SK-N-SH treated with all-trans-retinoic acid at 6 μM for 48 hours (cell line): ENCODE results near the gene CDC14A.
"Not testable (repeated sequence)": the region's sequence is repeated elsewhere in the genome, so short reads cannot be mapped to it uniquely, and the experiment has no call there.

ENCODE experiments used
- ATAC-seq: fragments of 200-7000 bp; cut with Tn5 transposase; 3 replicates; pipeline ENCODE4 v1.9.1; 2020; ENCODE audit warnings: mild to moderate bottlenecking, moderate library complexity
- ARNTL ChIP-seq: fragments of 450-650 bp; formaldehyde crosslinking; IDR thresholded peaks from 2 replicates; pipeline ENCODE4 v1.5.0; 2020; ENCODE audit warnings: low read depth, mild to moderate bottlenecking, moderate library complexity, borderline replicate concordance
- BACH2 ChIP-seq: fragments of 250-450 bp; sonication (Bioruptor Pico); IDR thresholded peaks from 2 replicates; pipeline ENCODE4 v1.9.0; 2021; ENCODE audit warnings: mild to moderate bottlenecking, borderline replicate concordance
- CREB5 ChIP-seq: fragments of 250-450 bp; sonication (Bioruptor Pico); IDR thresholded peaks from 2 replicates; pipeline ENCODE4 v1.5.1; 2020; ENCODE audit warnings: low read depth, mild to moderate bottlenecking, moderate library complexity
- CSDC2 ChIP-seq: fragments of 250-450 bp; sonication (Bioruptor Pico); IDR thresholded peaks from 2 replicates; pipeline ENCODE4 v1.5.0; 2020; ENCODE audit warnings: mild to moderate bottlenecking, moderate library complexity
- ESRRG ChIP-seq: fragments of 250-450 bp; sonication (Bioruptor Pico); IDR thresholded peaks from 2 replicates; pipeline ENCODE4 v1.6.1; 2021; ENCODE audit warnings: mild to moderate bottlenecking
- GLIS3 ChIP-seq: fragments of 250-450 bp; sonication (Bioruptor Pico); IDR thresholded peaks from 2 replicates; pipeline ENCODE4 v1.5.0; 2020; ENCODE audit warnings: mild to moderate bottlenecking, moderate library complexity
- ISL1 ChIP-seq: fragments of 250-450 bp; sonication (Bioruptor Pico); IDR thresholded peaks from 2 replicates; pipeline ENCODE4 v2.1.2; 2022; ENCODE audit warnings: mild to moderate bottlenecking, moderate library complexity
- OSR1 ChIP-seq: fragments of 250-450 bp; sonication (Bioruptor Pico); IDR thresholded peaks from 2 replicates; pipeline ENCODE4 v1.8.0; 2022; ENCODE audit warnings: moderate library complexity, mild to moderate bottlenecking, inconsistent platforms
- PATZ1 ChIP-seq: fragments of 250-450 bp; sonication (Bioruptor Pico); IDR thresholded peaks from 2 replicates; pipeline ENCODE4 v1.8.0; 2020; ENCODE audit warnings: mild to moderate bottlenecking, moderate library complexity, borderline replicate concordance
- POU6F1 ChIP-seq: fragments of 250-450 bp; sonication (Bioruptor Pico); IDR thresholded peaks from 2 replicates; pipeline ENCODE4 v1.8.0; 2021; ENCODE audit warnings: low read depth, mild to moderate bottlenecking, moderate library complexity, borderline replicate concordance
- PPARA ChIP-seq: fragments of 250-450 bp; sonication (Bioruptor Pico); IDR thresholded peaks from 2 replicates; pipeline ENCODE4 v1.5.0; 2020; ENCODE audit warnings: mild to moderate bottlenecking, borderline replicate concordance
- RARB ChIP-seq: fragments of 250-450 bp; sonication (Bioruptor Pico); IDR thresholded peaks from 2 replicates; pipeline ENCODE4 v1.8.0; 2021; ENCODE audit warnings: mild to moderate bottlenecking, moderate library complexity
- SNAI2 ChIP-seq: fragments of 250-450 bp; sonication (Bioruptor Pico); IDR thresholded peaks from 2 replicates; pipeline ENCODE4 v1.5.0; 2020; ENCODE audit warnings: mild to moderate bottlenecking, moderate library complexity
- TCF4 ChIP-seq: fragments of 250-450 bp; sonication (Bioruptor Pico); IDR thresholded peaks from 2 replicates; pipeline ENCODE4 v1.8.0; 2021; ENCODE audit warnings: mild to moderate bottlenecking, moderate library complexity, borderline replicate concordance
- TOX ChIP-seq: fragments of 250-450 bp; sonication (Bioruptor Pico); IDR thresholded peaks from 2 replicates; pipeline ENCODE4 v1.8.0; 2021; ENCODE audit warnings: mild to moderate bottlenecking, moderate library complexity, borderline replicate concordance
- ZC3H10 ChIP-seq: fragments of 250-450 bp; sonication (Bioruptor Pico); IDR thresholded peaks from 2 replicates; pipeline ENCODE4 v1.5.1; 2021; ENCODE audit warnings: mild to moderate bottlenecking, moderate library complexity
- ZFP3 ChIP-seq: fragments of 250-450 bp; sonication (Bioruptor Pico); IDR thresholded peaks from 2 replicates; pipeline ENCODE4 v1.5.0; 2020; ENCODE audit warnings: mild to moderate bottlenecking, moderate library complexity
- ZNF565 ChIP-seq: fragments of 450-650 bp; formaldehyde crosslinking; conservative IDR thresholded peaks from 2 replicates; pipeline ENCODE4 v1.5.0; 2020; ENCODE audit warnings: low read depth, mild to moderate bottlenecking, moderate library complexity
- ZNF70 ChIP-seq: fragments of 450-650 bp; formaldehyde crosslinking; IDR thresholded peaks from 2 replicates; pipeline ENCODE4 v1.5.0; 2020; ENCODE audit warnings: mild to moderate bottlenecking, moderate library complexity
- ZNF8 ChIP-seq: fragments of 450-650 bp; formaldehyde crosslinking; IDR thresholded peaks from 2 replicates; pipeline ENCODE4 v1.5.0; 2020; ENCODE audit warnings: mild to moderate bottlenecking, moderate library complexity
- TF ChIP-seq, protein P1 (sequence below): fragments of 250-450 bp; sonication (Bioruptor Pico); IDR thresholded peaks from 2 replicates; pipeline ENCODE4 v1.5.1; 2021; ENCODE audit warnings: mild to moderate bottlenecking, moderate library complexity
- TF ChIP-seq, protein P2 (sequence below): fragments of 250-450 bp; sonication (Bioruptor Pico); IDR thresholded peaks from 2 replicates; pipeline ENCODE4 v1.5.0; 2020; ENCODE audit warnings: mild to moderate bottlenecking, moderate library complexity

The CDC14A gene

GRCh38 chr1:100362821-100363466 lies 10.6 kb downstream of the CDC14A start:
- ATAC-seq, result peak; percentile 94

GRCh38 chr1:100363831-100364230 lies 11.5 kb downstream of the CDC14A start:
- no peak for ATAC-seq
- TF ChIP-seq CSDC2 (CRISPR knock-in tag) (no peak), POU6F1 (no peak), GLIS3 (CRISPR knock-in tag) (no peak), PPARA (no peak), ZFP3 (CRISPR knock-in tag) (no peak), OSR1 (CRISPR knock-in tag) (no peak), TCF4 (no peak), ZNF565 (no peak), ZC3H10 (CRISPR knock-in tag) (no peak), TOX (no peak), CREB5 (CRISPR knock-in tag) (no peak), ARNTL (CRISPR knock-in tag) (no peak), SNAI2 (CRISPR knock-in tag) (no peak), ISL1 (no peak)

More at GRCh38 chr1:100362821-100363466, 10.6 kb downstream of the CDC14A start:
- TF ChIP-seq ZFP3 (CRISPR knock-in tag) (no peak), ARNTL (CRISPR knock-in tag) (no peak)

- ATAC-seq, result no peak
- TF ChIP-seq ZC3H10 (CRISPR knock-in tag), result no peak
- TF ChIP-seq, all 23 proteins: peak for 0
These were observed 12.4 kb downstream of the CDC14A start for GRCh38 chr1:100364697-100365096.

DNA sequence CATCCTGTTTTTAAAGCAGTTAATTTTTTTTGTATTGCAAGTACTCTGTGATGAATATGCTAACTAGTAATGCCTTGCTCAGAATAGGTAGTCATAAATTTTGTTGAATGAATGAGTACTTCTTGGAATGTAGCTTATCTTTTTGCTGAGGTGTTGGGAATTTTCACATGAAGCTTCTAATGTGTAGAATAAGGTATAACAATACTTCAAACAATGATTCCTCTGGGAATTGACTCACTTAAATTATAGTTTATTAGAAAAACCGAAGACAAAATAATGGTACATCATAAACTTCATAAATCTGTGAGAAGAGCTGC lies 13.9 kb downstream of the CDC14A start:
- no peak for ATAC-seq
- TF ChIP-seq POU6F1 (no peak), PATZ1 (CRISPR knock-in tag) (no peak), BACH2 (CRISPR knock-in tag) (no peak), SNAI2 (CRISPR knock-in tag) (no peak), ZNF70 (CRISPR knock-in tag) (no peak), ZNF565 (no peak), TOX (no peak), RARB (CRISPR knock-in tag) (no peak), GLIS3 (CRISPR knock-in tag) (no peak), OSR1 (CRISPR knock-in tag) (no peak), ZNF8 (CRISPR knock-in tag) (no peak), TCF4 (no peak), ISL1 (no peak), ZC3H10 (CRISPR knock-in tag) (no peak), ESRRG (CRISPR knock-in tag) (no peak)
- TF ChIP-seq, protein P1, sequence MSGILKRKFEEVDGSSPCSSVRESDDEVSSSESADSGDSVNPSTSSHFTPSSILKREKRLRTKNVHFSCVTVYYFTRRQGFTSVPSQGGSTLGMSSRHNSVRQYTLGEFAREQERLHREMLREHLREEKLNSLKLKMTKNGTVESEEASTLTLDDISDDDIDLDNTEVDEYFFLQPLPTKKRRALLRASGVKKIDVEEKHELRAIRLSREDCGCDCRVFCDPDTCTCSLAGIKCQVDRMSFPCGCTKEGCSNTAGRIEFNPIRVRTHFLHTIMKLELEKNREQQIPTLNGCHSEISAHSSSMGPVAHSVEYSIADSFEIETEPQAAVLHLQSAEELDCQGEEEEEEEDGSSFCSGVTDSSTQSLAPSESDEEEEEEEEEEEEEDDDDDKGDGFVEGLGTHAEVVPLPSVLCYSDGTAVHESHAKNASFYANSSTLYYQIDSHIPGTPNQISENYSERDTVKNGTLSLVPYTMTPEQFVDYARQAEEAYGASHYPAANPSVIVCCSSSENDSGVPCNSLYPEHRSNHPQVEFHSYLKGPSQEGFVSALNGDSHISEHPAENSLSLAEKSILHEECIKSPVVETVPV (CRISPR knock-in tag), result no peak
- TF ChIP-seq, protein P2, sequence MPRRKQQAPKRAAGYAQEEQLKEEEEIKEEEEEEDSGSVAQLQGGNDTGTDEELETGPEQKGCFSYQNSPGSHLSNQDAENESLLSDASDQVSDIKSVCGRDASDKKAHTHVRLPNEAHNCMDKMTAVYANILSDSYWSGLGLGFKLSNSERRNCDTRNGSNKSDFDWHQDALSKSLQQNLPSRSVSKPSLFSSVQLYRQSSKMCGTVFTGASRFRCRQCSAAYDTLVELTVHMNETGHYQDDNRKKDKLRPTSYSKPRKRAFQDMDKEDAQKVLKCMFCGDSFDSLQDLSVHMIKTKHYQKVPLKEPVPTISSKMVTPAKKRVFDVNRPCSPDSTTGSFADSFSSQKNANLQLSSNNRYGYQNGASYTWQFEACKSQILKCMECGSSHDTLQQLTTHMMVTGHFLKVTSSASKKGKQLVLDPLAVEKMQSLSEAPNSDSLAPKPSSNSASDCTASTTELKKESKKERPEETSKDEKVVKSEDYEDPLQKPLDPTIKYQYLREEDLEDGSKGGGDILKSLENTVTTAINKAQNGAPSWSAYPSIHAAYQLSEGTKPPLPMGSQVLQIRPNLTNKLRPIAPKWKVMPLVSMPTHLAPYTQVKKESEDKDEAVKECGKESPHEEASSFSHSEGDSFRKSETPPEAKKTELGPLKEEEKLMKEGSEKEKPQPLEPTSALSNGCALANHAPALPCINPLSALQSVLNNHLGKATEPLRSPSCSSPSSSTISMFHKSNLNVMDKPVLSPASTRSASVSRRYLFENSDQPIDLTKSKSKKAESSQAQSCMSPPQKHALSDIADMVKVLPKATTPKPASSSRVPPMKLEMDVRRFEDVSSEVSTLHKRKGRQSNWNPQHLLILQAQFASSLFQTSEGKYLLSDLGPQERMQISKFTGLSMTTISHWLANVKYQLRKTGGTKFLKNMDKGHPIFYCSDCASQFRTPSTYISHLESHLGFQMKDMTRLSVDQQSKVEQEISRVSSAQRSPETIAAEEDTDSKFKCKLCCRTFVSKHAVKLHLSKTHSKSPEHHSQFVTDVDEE (CRISPR knock-in tag), result no peak

DNA sequence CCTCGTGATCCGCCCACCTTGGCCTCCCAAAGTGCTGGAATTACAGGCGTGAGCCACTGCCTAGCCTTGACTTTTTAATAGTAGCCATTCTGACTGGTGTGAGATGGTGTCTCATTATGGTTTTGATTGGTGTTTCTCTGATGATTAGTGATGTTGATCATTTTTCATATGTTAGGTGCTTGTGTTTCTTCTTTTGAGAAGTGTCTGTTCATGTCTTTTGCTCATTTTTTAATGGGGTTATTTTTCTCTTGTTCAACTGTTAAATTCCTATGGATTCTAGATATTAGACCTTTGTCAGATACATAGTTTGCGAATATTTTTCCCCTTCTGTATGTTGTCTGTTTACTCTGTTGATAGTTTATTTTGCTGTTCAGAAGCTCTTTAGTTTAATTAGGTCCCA lies 17.0 kb downstream of the CDC14A start:
- not testable (repeated sequence) for ATAC-seq

DNA sequence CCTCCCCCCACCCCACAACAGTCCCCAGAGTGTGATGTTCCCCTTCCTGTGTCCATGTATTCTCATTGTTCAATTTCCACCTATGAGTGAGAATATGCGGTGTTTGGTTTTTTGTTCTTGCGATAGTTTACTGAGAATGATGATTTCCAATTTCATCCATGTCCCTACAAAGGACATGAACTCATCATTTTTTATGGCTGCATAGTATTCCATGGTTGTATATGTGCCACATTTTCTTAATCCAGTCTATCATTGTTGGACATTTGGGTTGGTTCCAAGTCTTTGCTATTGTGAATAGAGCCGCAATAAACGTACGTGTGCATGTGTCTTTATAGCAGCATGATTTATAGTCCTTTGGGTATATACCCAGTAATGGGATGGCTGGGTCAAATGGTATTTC lies 21.6 kb downstream of the CDC14A start:
- ATAC-seq, result not testable (repeated sequence)

- not testable (repeated sequence) for ATAC-seq
These were observed 24.6 kb downstream of the CDC14A start for GRCh38 chr1:100376890-100377289.
